Peyer's patch (tissue), 4 donors: ENCODE data around the gene UBE3B. TPM values are rescaled to one million over a fixed set of nuclear protein-coding genes. Genes with fewer than 3 reads are reported as not detected.

Experiments
- DNase-seq, 3 donors: peaks; one replicate each; pipeline ENCODE4 v3.0.0-alpha.2; 2017 to 2019
- H3K27ac ChIP-seq, 4 donors: fragments of 200-600 bp; sonication (generic); one replicate each; pipeline ENCODE4 v1.5.1; 2016 to 2019
- H3K27me3 ChIP-seq, 2 donors: fragments of 200-600 bp; sonication (generic); one replicate each; pipeline ENCODE4 v1.5.1; 2019
- H3K36me3 ChIP-seq, 3 donors: fragments of 200-600 bp; sonication (generic); one replicate each; pipeline ENCODE4 v1.5.1; 2016 to 2019
- H3K4me1 ChIP-seq, 4 donors: fragments of 200-600 bp; sonication (generic); one replicate each; pipeline ENCODE4 v1.5.1; 2016 to 2019
- H3K4me3 ChIP-seq, 4 donors: fragments of 200-600 bp; sonication (generic); 1 replicate in 3 of 4; 2 replicates in 1 of 4; pipeline ENCODE4 v1.5.1; 2016 to 2019; ENCODE audit warnings: mild to moderate bottlenecking in 1 of 4
- H3K9me3 ChIP-seq, 4 donors: fragments of 200-600 bp; sonication (generic); one replicate each; pipeline ENCODE4 v1.5.1; 2016 to 2019; ENCODE audit warnings: mild to moderate bottlenecking in 1 of 4
- CTCF ChIP-seq, 6 experiments: fragments of 450-650 bp in 4 of 6; fragments of 200-600 bp in 2 of 6; sonication (generic) in 1 of 6; IDR thresholded peaks; one replicate each; pipeline ENCODE4 v1.5.1; 2017 to 2019; ENCODE audit warnings: antibody characterized with exemption in 6 of 6, mild to moderate bottlenecking in 3 of 6, moderate library complexity in 1 of 6
- POLR2A ChIP-seq, 2 donors: fragments of 450-650 bp; IDR thresholded peaks; one replicate each; pipeline ENCODE4 v1.5.1; 2017; ENCODE audit warnings: antibody characterized with exemption in 2 of 2, mild to moderate bottlenecking in 2 of 2, moderate library complexity in 2 of 2
- total RNA-seq, 4 donors: library from RNA; depleted of rRNA; stranded (reverse); fragments of >200 nt; gene quantifications; one replicate each; pipeline ENCODE4 v1.1.0, GENCODE V29; 2016

Gene UBE3B
- total RNA-seq, 4 donors from 2014 or later: 43.8 to 77.0 (median 57.3) TPM

- DNase-seq: no peak
- no peaks in the 10 kb centered on the region for H3K27me3 ChIP-seq
- H3K4me3 ChIP-seq: no peak overlapping the region
- peaks cover 0 to 2% (median 0%) of the 10 kb centered on the region in 4 donors for H3K4me1 ChIP-seq
- H3K36me3 ChIP-seq: peaks cover 0 to 80% (median 0%) of the 10 kb centered on the region in 3 donors
- no peaks in the 10 kb centered on the region for H3K9me3 ChIP-seq
- TF ChIP-seq CTCF (IDR thresholded peaks at IDR 0.05) (no peak), POLR2A (IDR thresholded peaks at IDR 0.05) (no peak)
- H3K27ac ChIP-seq: no peak overlapping the region
Measured at GRCh38 chr12:109579639-109580038, 102.2 kb downstream of the UBE3B start.

- Histone ChIP-seq H3K36me3 (peaks cover 0 to 81% (median 0%) of the 10 kb centered on the region in 3 donors), H3K4me1 (no peaks in the 10 kb centered on the region), H3K4me3 (no peak overlapping the region), H3K27ac (no peak overlapping the region), H3K27me3 (no peaks in the 10 kb centered on the region), H3K9me3 (no peaks in the 10 kb centered on the region)
- no peak for DNase-seq
- no peak for TF ChIP-seq CTCF (IDR thresholded peaks at IDR 0.05)
Measured at GRCh38 chr12:109580272-109580671, 102.8 kb downstream of the UBE3B start.

GRCh38 chr12:109580684-109581333 is 103.4 kb downstream of the UBE3B start:
- no peak for DNase-seq
- H3K27ac ChIP-seq: no peak overlapping the region
- H3K27me3 ChIP-seq: no peaks in the 10 kb centered on the region
- H3K4me1 ChIP-seq: no peaks in the 10 kb centered on the region
- H3K36me3 ChIP-seq: peaks cover 0 to 80% (median 0%) of the 10 kb centered on the region in 3 donors
- no peaks in the 10 kb centered on the region for H3K9me3 ChIP-seq
- no peak for TF ChIP-seq CTCF (IDR thresholded peaks at IDR 0.05)
- TF ChIP-seq POLR2A (IDR thresholded peaks at IDR 0.05): no peak
- H3K4me3 ChIP-seq: no peak overlapping the region

- no peak for DNase-seq
- TF ChIP-seq POLR2A (IDR thresholded peaks at IDR 0.05): no peak
- TF ChIP-seq CTCF (IDR thresholded peaks at IDR 0.05): no peak
- H3K27me3 ChIP-seq: no peaks in the 10 kb centered on the region
- H3K27ac ChIP-seq: no peak overlapping the region
- no peak overlapping the region for H3K4me3 ChIP-seq
- H3K4me1 ChIP-seq: no peaks in the 10 kb centered on the region
- H3K36me3 ChIP-seq: peaks cover 0 to 77% (median 0%) of the 10 kb centered on the region in 3 donors
- no peaks in the 10 kb centered on the region for H3K9me3 ChIP-seq
Measured at GRCh38 chr12:109581334-109581691, 103.9 kb downstream of the UBE3B start.

GRCh38 chr12:109581856-109582255 is 104.4 kb downstream of the UBE3B start:
- Histone ChIP-seq H3K9me3 (no peaks in the 10 kb centered on the region), H3K27me3 (no peaks in the 10 kb centered on the region), H3K36me3 (peaks cover 0 to 77% (median 0%) of the 10 kb centered on the region in 3 donors), H3K4me1 (no peaks in the 10 kb centered on the region), H3K27ac (no peak overlapping the region), H3K4me3 (no peak overlapping the region)
- DNase-seq: no peak
- TF ChIP-seq POLR2A (IDR thresholded peaks at IDR 0.05): no peak

GRCh38 chr12:109582636-109583035 is 105.2 kb downstream of the UBE3B start:
- TF ChIP-seq POLR2A (IDR thresholded peaks at IDR 0.05) (no peak), CTCF (IDR thresholded peaks at IDR 0.05) (no peak)
- Histone ChIP-seq H3K27ac (no peak overlapping the region), H3K27me3 (no peaks in the 10 kb centered on the region), H3K36me3 (peaks cover 0 to 77% (median 0%) of the 10 kb centered on the region in 3 donors), H3K4me1 (no peaks in the 10 kb centered on the region), H3K4me3 (no peak overlapping the region), H3K9me3 (no peaks in the 10 kb centered on the region)
- no peak for DNase-seq
